Measurements from ENCODE around the gene CEMP1.

Gene CEMP1

GRCh38 chr16:2500430-2500917, 30.7 kb downstream of the CEMP1 start:
- DNase-seq, result no peak

GRCh38 chr16:2499890-2500429, 31.2 kb downstream of the CEMP1 start:
- DNase-seq, result no peak

GRCh38 chr16:2499454-2499853, 31.8 kb downstream of the CEMP1 start:
- DNase-seq, result no peak

GRCh38 chr16:2498531-2499253, 32.5 kb downstream of the CEMP1 start:
- DNase-seq, result no peak

- DNase-seq, result no peak
These were observed 33.3 kb downstream of the CEMP1 start for GRCh38 chr16:2497695-2498484.

- peak; percentile 47 for DNase-seq
These were observed 34.0 kb downstream of the CEMP1 start for GRCh38 chr16:2497116-2497630.

- DNase-seq, result no peak
These were observed 34.7 kb downstream of the CEMP1 start for GRCh38 chr16:2496223-2497115.

- no peak for DNase-seq
These were observed 36.2 kb downstream of the CEMP1 start for GRCh38 chr16:2495041-2495440.

DNA sequence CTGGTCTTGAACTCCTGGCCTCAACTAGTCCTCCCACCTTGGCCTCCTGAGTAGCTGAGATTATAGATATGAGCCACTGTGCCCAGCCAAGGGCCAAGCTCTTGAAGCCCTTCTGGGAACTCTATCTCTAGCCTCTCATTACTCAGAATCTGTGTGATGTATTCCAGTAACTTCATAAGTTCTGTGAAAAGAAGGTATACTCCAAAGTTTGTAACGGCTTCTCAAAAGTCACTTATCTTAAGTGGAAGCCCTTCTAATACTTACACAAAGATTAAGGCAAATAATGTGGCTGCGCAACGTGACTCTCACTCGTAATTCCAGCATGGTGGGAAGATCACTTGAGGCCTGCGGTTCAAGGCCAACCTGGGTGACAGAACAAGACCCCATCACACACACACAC, 36.6 kb downstream of the CEMP1 start:
- DNase-seq, result peak; percentile 74

- no peak for DNase-seq
These were observed 37.6 kb downstream of the CEMP1 start for GRCh38 chr16:2493605-2494004.

GRCh38 chr16:2492292-2492691, 38.9 kb downstream of the CEMP1 start:
- no peak for DNase-seq

- no peak for DNase-seq
These were observed 40.8 kb downstream of the CEMP1 start for GRCh38 chr16:2490190-2491105.

DNA sequence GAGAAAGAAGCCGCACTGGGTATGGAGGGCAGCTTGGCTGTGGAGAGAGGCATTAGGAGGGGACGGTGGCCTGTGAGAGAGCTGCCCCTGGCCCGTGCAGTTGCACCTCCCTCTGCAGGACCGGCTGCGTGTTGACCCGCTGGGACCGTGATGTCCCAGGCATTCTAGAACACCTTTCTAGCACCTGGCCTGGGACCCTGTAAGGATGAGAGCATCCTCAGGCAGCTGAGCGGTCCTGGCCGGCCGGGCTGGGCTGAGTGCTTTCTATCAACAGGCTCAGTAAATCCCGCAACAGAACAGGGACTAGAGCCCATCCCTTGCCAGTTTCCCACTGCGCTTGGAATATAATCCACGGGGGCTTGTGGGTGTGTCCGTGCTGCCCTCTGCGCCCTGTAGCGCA, 41.6 kb downstream of the CEMP1 start:
- no peak for DNase-seq

GRCh38 chr16:2487903-2488531, 43.2 kb downstream of the CEMP1 start:
- peak; percentile 50 for DNase-seq

- no peak for DNase-seq
These were observed 43.7 kb downstream of the CEMP1 start for GRCh38 chr16:2487517-2487842.

DNA sequence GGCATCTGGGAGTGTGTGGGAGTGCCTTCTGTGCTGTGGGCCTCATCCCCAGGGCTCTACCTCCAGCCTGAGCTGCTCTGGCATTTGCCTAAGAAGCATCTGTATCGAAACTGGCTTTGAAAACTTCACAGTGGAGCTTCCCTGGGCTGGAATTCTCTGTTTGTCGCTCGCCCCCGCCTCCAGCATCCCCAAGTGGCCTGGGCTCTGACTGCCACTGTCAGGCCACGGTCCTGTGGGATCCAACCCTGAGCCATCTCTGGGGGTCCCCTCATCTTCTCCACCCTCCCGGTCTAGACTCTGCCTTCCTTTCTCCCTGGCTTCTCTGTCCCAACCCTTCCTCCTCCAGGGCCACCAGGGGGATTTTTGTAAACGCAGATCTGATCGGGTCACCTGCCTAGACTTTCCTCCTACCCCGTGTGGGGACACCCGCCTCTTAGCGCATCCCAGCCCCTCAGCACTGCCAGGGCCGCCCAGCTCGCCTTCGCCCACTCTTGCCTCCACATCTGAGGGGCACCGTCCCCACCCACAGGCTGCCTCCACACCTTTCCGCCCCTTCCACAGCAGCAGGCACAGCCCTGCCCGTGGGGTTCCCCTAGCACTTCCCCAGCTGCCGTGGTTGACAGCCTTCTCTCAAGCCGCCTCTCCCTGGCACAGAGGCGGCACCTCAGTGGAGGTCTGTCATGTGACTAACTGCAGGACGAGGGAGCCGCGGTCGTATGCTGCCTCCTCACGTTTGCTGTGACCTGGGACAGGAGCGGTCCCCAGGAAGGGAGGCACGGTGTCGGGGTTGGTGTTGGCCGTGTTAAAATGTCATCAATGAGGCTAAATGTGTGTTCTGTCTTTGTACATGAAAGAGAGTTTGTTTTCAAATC, 44.3 kb downstream of the CEMP1 start:
- DNase-seq, result peak; percentile 82

DNA sequence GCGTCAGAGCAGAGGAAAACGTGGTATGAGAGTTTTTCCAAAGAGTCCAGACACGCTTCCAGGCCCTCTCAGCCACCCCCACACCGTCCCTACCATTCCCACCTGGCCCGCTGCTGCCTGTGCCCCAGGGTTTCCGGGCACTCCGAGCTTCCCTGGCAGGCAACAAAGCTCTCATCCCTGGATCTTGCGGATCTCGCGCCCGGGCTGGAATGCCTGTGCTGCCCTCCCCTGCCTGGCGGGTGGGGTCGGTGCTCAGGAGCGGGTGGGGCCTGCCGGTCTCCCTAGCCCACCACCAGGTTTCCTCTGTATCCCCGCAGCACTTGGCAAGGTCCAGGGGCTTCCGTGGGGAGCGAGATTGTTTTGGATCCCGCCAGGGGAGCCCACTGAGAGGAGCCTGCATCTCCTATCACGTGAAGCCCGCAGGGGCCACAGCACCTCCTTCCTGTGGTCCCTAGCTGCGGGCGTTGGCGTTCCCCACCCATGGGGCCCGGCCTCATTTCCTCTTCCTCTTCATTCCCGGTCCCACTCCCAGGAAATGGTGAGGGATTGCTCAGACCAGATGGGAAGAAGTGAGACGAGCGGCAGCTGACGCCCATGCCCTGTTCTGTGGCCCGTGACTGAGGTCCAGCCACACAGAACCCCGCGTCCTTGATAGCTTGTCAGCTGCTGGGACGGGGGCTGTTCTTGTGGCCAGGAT, 45.2 kb downstream of the CEMP1 start:
- DNase-seq, result no peak

GRCh38 chr16:2484898-2485508, 46.2 kb downstream of the CEMP1 start:
- no peak for DNase-seq
